Osteocyte (in vitro differentiated cells): ENCODE results near the gene ACTL6B. TPM values are rescaled to one million over a fixed set of nuclear protein-coding genes. Genes with fewer than 3 reads are reported as not detected.

Experiments
- DNase-seq: peaks from one replicate; pipeline ENCODE4 v3.0.0; 2021; ENCODE audit warnings: mixed read lengths; ENCODE audit not compliant: unreplicated experiment; ENCODE audit errors: extremely low spot score
- H3K27ac Mint-ChIP-seq: one replicate; pipeline ENCODE4 v1.8.0; 2021; ENCODE audit warnings: mild to moderate bottlenecking, mixed read lengths; ENCODE audit not compliant: unreplicated experiment
- H3K27me3 Mint-ChIP-seq: one replicate; pipeline ENCODE4 v1.8.0; 2021; ENCODE audit warnings: mixed read lengths; ENCODE audit not compliant: unreplicated experiment
- H3K36me3 Mint-ChIP-seq: one replicate; pipeline ENCODE4 v1.8.0; 2021; ENCODE audit warnings: mixed read lengths; ENCODE audit not compliant: unreplicated experiment
- H3K4me1 Mint-ChIP-seq: one replicate; pipeline ENCODE4 v1.8.0; 2021; ENCODE audit warnings: mixed read lengths; ENCODE audit not compliant: unreplicated experiment
- H3K4me3 Mint-ChIP-seq: one replicate; pipeline ENCODE4 v1.8.0; 2021; ENCODE audit warnings: mild to moderate bottlenecking, moderate library complexity, mixed read lengths; ENCODE audit not compliant: unreplicated experiment
- H3K9me3 Mint-ChIP-seq: one replicate; pipeline ENCODE4 v1.8.0; 2021; ENCODE audit warnings: mixed read lengths; ENCODE audit not compliant: unreplicated experiment
- CTCF ChIP-seq: fragments of 200-600 bp; sonication (generic); IDR thresholded peaks from 2 replicates; pipeline ENCODE4 v1.5.0; 2021; ENCODE audit warnings: antibody characterized with exemption, mild to moderate bottlenecking, moderate library complexity
- total RNA-seq: library from RNA; stranded (reverse); gene quantifications from 2 replicates; pipeline ENCODE4 v1.2.1, GENCODE V29; 2021

The ACTL6B gene
- total RNA-seq, 1 donor from 2014 or later, result not detected

DNA sequence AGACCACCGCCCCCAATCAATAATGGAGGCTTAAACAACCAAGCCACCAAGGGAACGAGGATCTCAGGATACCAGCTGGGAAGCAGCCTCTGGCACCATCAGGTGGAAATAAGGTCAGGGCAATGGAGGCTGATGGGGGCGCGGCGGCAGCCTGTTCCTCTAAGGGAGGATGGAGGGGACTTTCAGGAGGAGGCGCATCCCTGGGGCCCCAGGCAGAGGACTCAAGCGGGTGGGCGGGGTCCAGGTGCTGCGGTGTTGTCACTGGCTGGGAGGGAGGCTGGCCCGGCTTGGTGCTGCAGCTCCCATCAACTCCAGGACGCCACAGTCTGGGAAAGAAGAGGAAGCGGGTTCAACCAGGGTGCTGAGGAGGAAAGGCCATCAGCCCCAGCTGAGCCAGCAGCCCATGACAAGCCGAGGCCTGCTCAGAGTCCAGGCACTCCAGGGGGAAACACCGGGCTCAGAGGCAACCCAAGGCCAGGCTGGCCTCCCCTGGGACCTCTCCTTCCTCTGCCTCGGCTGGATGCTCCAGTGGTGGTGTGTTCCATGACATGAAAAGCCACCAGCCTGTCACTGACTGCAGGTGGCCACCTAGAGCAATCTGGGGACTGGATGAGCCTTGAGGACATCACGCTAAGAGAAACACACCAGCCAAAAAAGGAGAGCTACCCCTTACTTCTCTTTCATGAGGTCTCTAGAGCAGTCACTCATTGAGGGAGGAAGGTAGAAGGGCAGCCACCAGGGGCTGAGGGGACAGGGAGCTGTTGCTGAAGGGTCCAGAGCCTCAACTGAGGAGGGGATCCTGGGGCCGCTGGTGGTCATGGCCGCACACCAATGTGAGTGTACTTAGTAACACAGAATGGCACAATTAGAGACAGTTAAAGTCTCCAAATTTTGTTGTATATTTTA, 33.2 kb upstream of the ACTL6B start:
- H3K27ac Mint-ChIP-seq, result no peak overlapping the region
- no peak for DNase-seq

GRCh38 chr7:100688326-100688860, 32.1 kb upstream of the ACTL6B start:
- TF ChIP-seq CTCF, result no peak
- Mint-ChIP-seq H3K36me3 (peaks cover 16% of the 10 kb centered on the region), H3K9me3 (no peaks in the 10 kb centered on the region), H3K27me3 (no peaks in the 10 kb centered on the region), H3K4me3 (no peak overlapping the region), H3K4me1 (peaks cover 30% of the 10 kb centered on the region), H3K27ac (no peak overlapping the region)
- DNase-seq, result no peak

More for the DNA sequence above, 33.2 kb upstream of the ACTL6B start:
- peaks cover 14% of the 10 kb centered on the region for H3K36me3 Mint-ChIP-seq
- no peak overlapping the region for H3K4me3 Mint-ChIP-seq
- TF ChIP-seq CTCF, result no peak
- H3K27me3 Mint-ChIP-seq, result no peaks in the 10 kb centered on the region
- peaks cover 30% of the 10 kb centered on the region for H3K4me1 Mint-ChIP-seq
- H3K9me3 Mint-ChIP-seq, result no peaks in the 10 kb centered on the region

- H3K27me3 Mint-ChIP-seq, result no peaks in the 10 kb centered on the region
Measured at GRCh38 chr7:100687751-100688300, 31.6 kb upstream of the ACTL6B start.

GRCh38 chr7:100687261-100687660, 31.0 kb upstream of the ACTL6B start:
- Mint-ChIP-seq H3K4me3 (no peak overlapping the region), H3K36me3 (peaks cover 19% of the 10 kb centered on the region), H3K4me1 (peaks cover 20% of the 10 kb centered on the region), H3K9me3 (no peaks in the 10 kb centered on the region), H3K27me3 (no peaks in the 10 kb centered on the region), H3K27ac (no peak overlapping the region)
- DNase-seq, result no peak
- no peak for TF ChIP-seq CTCF

More at GRCh38 chr7:100687751-100688300, 31.6 kb upstream of the ACTL6B start:
- peaks cover 25% of the 10 kb centered on the region for H3K4me1 Mint-ChIP-seq
- H3K27ac Mint-ChIP-seq, result no peak overlapping the region
- H3K9me3 Mint-ChIP-seq, result no peaks in the 10 kb centered on the region
- TF ChIP-seq CTCF, result no peak
- peaks cover 19% of the 10 kb centered on the region for H3K36me3 Mint-ChIP-seq
- no peak for DNase-seq
- H3K4me3 Mint-ChIP-seq, result no peak overlapping the region

DNA sequence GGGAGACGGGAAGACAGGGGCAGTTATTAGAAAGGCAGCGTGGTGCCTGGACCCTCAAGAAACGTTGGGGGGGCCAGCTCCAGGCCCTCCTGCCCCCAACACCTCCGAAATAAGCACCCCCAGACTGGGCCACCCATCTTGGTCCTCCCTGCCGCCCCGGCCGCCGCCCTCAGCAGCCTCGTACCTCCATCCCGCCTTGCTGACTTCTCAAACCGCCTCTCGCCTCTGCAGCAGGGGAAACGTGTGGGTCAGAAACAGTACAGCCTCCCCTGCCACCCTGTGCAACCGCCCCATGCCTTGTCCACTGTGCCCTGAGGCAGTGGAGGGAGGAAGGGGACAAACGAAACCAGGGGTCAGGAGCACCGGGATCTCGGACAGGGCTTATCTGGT, 30.6 kb upstream of the ACTL6B start:
- Mint-ChIP-seq H3K4me1 (peaks cover 15% of the 10 kb centered on the region), H3K9me3 (no peaks in the 10 kb centered on the region), H3K36me3 (peaks cover 19% of the 10 kb centered on the region), H3K4me3 (no peak overlapping the region), H3K27me3 (no peaks in the 10 kb centered on the region), H3K27ac (no peak overlapping the region)
- DNase-seq, result no peak
- TF ChIP-seq CTCF, result no peak
